HG03103 (cell line): ENCODE data around the gene ADARB2.

Experiments used
- ATAC-seq: cut with Tn5 transposase; IDR thresholded peaks from one replicate; pipeline ENCODE4 v1.9.1; 2021; ENCODE audit warnings: low read depth; ENCODE audit not compliant: unreplicated experiment

Gene ADARB2

GRCh38 chr10:1600861-1601260 lies 136.5 kb downstream of the ADARB2 start:
- ATAC-seq, result no peak

GRCh38 chr10:1598393-1599153 lies 138.8 kb downstream of the ADARB2 start:
- no peak for ATAC-seq

GRCh38 chr10:1597370-1598146 lies 139.8 kb downstream of the ADARB2 start:
- ATAC-seq, result no peak

GRCh38 chr10:1596482-1597099 lies 140.7 kb downstream of the ADARB2 start:
- no peak for ATAC-seq

- ATAC-seq, result no peak
Observed at GRCh38 chr10:1595726-1596125, 141.6 kb downstream of the ADARB2 start.

- ATAC-seq, result no peak
Observed at GRCh38 chr10:1595242-1595600, 142.1 kb downstream of the ADARB2 start.

GRCh38 chr10:1594372-1595241 lies 142.7 kb downstream of the ADARB2 start:
- no peak for ATAC-seq

- ATAC-seq, result no peak
Observed at GRCh38 chr10:1591742-1592141, 145.6 kb downstream of the ADARB2 start.

- ATAC-seq, result no peak
Observed at GRCh38 chr10:1591045-1591444, 146.3 kb downstream of the ADARB2 start.

GRCh38 chr10:1589257-1589656 lies 148.1 kb downstream of the ADARB2 start:
- ATAC-seq, result no peak

GRCh38 chr10:1582739-1583138 lies 154.6 kb downstream of the ADARB2 start:
- no peak for ATAC-seq

- no peak for ATAC-seq
Observed at GRCh38 chr10:1581189-1581588, 156.1 kb downstream of the ADARB2 start.

- no peak for ATAC-seq
Observed at GRCh38 chr10:1579671-1580070, 157.7 kb downstream of the ADARB2 start.

- ATAC-seq, result no peak
Observed at GRCh38 chr10:1579141-1579491, 158.2 kb downstream of the ADARB2 start.

GRCh38 chr10:1578392-1579140 lies 158.8 kb downstream of the ADARB2 start:
- no peak for ATAC-seq

GRCh38 chr10:1577945-1578344 lies 159.4 kb downstream of the ADARB2 start:
- no peak for ATAC-seq

- no peak for ATAC-seq
Observed at GRCh38 chr10:1577373-1577770, 160.0 kb downstream of the ADARB2 start.

- ATAC-seq, result no peak
Observed at GRCh38 chr10:1576467-1577372, 160.6 kb downstream of the ADARB2 start.
